ENCODE measurements around the gene CA12.

CA12 gene

GRCh38 chr15:63401714-63402497 lies 20.3 kb upstream of the CA12 start:
- no peak for DNase-seq

GRCh38 chr15:63401078-63401477 lies 19.4 kb upstream of the CA12 start:
- no peak for DNase-seq

GRCh38 chr15:63398456-63398855 lies 16.8 kb upstream of the CA12 start:
- no peak for DNase-seq

- no peak for DNase-seq
Observed at GRCh38 chr15:63396152-63396928, 14.7 kb upstream of the CA12 start.

- DNase-seq = no peak
Observed at GRCh38 chr15:63395730-63396151, 14.1 kb upstream of the CA12 start.

GRCh38 chr15:63392361-63393009 lies 10.8 kb upstream of the CA12 start:
- DNase-seq = no peak

- no peak for DNase-seq
Observed at GRCh38 chr15:63391669-63392360, 10.2 kb upstream of the CA12 start.

- no peak for DNase-seq
Observed at GRCh38 chr15:63390689-63391088, 9.0 kb upstream of the CA12 start.

GRCh38 chr15:63389902-63390670 lies 8.4 kb upstream of the CA12 start:
- peak; percentile 84 for DNase-seq

GRCh38 chr15:63388511-63388910 lies 6.9 kb upstream of the CA12 start:
- no peak for DNase-seq

GRCh38 chr15:63387748-63388493 lies 6.3 kb upstream of the CA12 start:
- DNase-seq = no peak

- no peak for DNase-seq
Observed at GRCh38 chr15:63385911-63386531, 4.4 kb upstream of the CA12 start.

- DNase-seq = no peak
Observed at GRCh38 chr15:63384906-63385305, 3.3 kb upstream of the CA12 start.

- DNase-seq = no peak
Observed at GRCh38 chr15:63382966-63383710, 1.5 kb upstream of the CA12 start.

- DNase-seq = no peak
Observed at GRCh38 chr15:63380808-63381282, 801 bp downstream of the CA12 start.

GRCh38 chr15:63380151-63380807 lies 1.4 kb downstream of the CA12 start:
- no peak for DNase-seq

- no peak for DNase-seq
Observed at GRCh38 chr15:63379492-63380150, 2.0 kb downstream of the CA12 start.

GRCh38 chr15:63378946-63379345 lies 2.7 kb downstream of the CA12 start:
- DNase-seq = no peak
